HG03196 (cell line): Measurements from ENCODE around the gene MAOA.
"Not testable (repeated sequence)": the region's sequence is repeated elsewhere in the genome, so short reads cannot be mapped to it uniquely, and the experiment has no call there.

Source experiments
- ATAC-seq: cut with Tn5 transposase; IDR thresholded peaks from one replicate; pipeline ENCODE4 v1.9.1; 2021; ENCODE audit not compliant: unreplicated experiment

Gene MAOA

GRCh38 chrX:43661521-43662240, 5.6 kb downstream of the MAOA start:
- no peak for ATAC-seq

GRCh38 chrX:43663173-43663572, 7.1 kb downstream of the MAOA start:
- ATAC-seq: no peak

GRCh38 chrX:43664258-43664657, 8.2 kb downstream of the MAOA start:
- no peak for ATAC-seq

GRCh38 chrX:43664708-43665107, 8.6 kb downstream of the MAOA start:
- no peak for ATAC-seq

GRCh38 chrX:43666311-43666912, 10.3 kb downstream of the MAOA start:
- ATAC-seq: no peak

DNA sequence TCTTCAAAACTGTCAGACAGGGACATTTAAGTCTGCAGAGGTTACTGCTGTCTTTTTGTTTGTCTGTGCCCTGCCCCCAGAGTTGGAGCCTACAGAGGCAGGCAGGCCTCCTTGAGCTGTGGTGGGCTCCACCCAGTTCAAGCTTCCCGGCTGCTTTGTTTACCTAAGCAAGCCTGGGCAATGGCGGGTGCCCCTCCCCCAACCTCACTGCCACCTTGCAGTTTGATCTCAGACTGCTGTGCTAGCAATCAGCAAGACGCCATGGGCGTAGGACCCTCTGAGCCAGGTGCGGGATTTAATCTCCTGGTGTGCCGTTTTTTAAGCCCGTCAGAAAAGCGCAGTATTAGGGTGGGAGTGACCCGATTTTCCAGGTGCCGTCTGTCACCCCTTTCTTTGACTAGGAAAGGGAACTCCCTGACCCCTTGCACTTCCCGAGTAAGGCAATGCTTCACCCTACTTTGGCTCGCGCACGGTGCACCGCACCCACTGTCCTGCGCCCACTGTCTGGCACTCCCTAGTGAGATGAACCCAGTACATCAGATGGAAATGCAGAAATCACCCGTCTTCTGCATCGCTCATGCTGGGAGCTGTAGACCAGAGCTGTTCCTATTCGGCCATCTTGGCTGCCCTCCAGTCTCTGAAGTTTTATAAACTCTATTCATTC, 20.0 kb downstream of the MAOA start:
- not testable (repeated sequence) for ATAC-seq

GRCh38 chrX:43676971-43677572, 21.0 kb downstream of the MAOA start:
- no peak for ATAC-seq

GRCh38 chrX:43677993-43678392, 21.9 kb downstream of the MAOA start:
- no peak for ATAC-seq

- no peak for ATAC-seq
Measured at GRCh38 chrX:43679058-43679457, 23.0 kb downstream of the MAOA start.

GRCh38 chrX:43679778-43680177, 23.7 kb downstream of the MAOA start:
- ATAC-seq: no peak

GRCh38 chrX:43682726-43683125, 26.6 kb downstream of the MAOA start:
- no peak for ATAC-seq

- no peak for ATAC-seq
Measured at GRCh38 chrX:43685221-43685620, 29.1 kb downstream of the MAOA start.

- ATAC-seq: no peak
Measured at GRCh38 chrX:43688586-43688985, 32.5 kb downstream of the MAOA start.

DNA sequence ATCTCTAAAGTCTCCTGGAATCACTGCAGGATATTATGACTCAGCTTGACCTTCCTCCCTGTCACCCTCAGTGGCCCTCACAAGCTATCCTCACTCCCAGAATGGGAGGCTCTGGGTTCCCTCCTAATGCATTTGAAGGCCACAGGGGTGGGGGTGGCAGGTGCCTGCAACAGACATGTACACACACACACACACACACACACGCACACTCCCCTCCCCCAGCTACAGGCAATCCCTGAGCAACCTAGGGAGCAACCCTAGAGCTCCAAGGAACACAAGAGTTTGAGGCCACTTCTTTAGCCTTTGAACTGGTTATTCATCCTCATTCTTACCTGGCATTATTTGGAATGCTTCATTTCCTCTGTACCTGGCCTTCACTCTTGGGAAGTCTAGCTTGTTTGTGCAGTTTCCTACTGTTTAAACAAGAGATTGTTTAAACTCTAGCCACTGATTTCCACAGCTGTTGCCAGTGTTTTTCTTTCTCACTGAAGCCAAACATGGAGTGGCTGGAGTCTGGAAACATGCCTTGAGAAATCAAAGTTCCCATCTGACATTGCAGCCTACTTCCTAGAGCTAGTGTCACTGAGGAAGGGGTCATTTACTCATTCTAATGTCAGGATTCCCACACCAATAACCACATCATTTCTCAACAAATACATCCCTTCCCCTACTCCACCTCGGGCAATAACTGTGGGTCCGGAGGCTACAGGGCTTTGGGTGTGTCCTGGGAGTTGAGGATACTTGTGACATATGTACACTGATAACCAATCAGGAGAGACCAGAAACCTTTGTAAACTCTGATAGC, 37.7 kb downstream of the MAOA start:
- no peak for ATAC-seq

GRCh38 chrX:43699475-43699874, 43.4 kb downstream of the MAOA start:
- no peak for ATAC-seq

- ATAC-seq: no peak
Measured at GRCh38 chrX:43702079-43702524, 46.0 kb downstream of the MAOA start.

- ATAC-seq: no peak
Measured at GRCh38 chrX:43702660-43703059, 46.6 kb downstream of the MAOA start.

- ATAC-seq: no peak
Measured at GRCh38 chrX:43703211-43703791, 47.2 kb downstream of the MAOA start.

- ATAC-seq: no peak
Measured at GRCh38 chrX:43706786-43707370, 50.8 kb downstream of the MAOA start.

DNA sequence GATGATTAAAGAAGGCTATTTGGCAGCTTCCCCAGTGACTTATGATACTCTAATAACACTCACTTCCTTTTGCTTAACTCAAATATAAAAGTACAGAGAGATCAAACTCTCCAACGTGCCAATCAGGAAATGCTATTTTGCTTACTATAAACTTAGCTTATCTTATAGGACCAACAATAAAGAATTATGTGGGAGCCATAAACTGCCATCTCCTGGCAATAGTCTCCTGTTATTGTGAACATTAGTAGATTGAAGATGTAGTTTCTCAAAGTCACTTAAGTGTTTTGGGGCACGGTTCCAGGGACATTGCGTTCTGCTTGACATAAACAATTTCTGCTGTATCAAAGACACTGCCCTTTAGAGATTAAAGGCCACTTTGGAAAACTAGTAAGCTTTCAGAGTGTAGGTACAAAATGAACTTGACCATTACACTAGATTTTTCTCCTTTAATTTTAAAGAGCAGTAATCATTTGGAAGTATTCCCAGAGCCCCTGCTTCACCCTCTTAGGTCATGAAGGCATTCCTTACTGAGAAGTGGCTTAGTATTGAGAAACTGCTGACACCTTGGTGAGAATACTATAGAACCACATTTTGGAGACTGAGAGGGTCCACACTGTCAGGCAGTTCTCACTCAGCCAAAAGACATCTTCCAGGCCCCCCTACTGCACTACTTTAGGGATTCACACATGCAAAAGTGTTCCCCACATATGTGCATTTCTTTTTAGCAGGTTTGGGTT, 51.9 kb downstream of the MAOA start:
- no peak for ATAC-seq
